HEK293 (cell line): ENCODE results near the gene SEMA6A.

Source experiments
- CTCF ChIA-PET: fragments of 350-600 bp; formaldehyde crosslinking; extraction: SDS; loops from one replicate; lab custom pipeline; 2021; ENCODE audit warnings: antibody characterized with exemption; lab: Yijun Ruan, JAX
- POLR2A ChIA-PET: fragments of 300-600 bp; formaldehyde crosslinking; extraction: SDS; loops from one replicate; lab custom pipeline; 2020; ENCODE audit warnings: antibody characterized with exemption, inconsistent platforms; lab: Yijun Ruan, JAX
- H3K27ac ChIP-seq: fragments of 200-500 bp; sonication (Bioruptor generic); 2 replicates; pipeline ENCODE4 v1.5.1; 2014; ENCODE audit warnings: low read depth, low read length, control low read depth, inconsistent platforms; ENCODE audit errors: extremely low read depth
- H3K36me3 ChIP-seq, 2 experiments: fragments of 200-500 bp in 1 of 2; sonication (Bioruptor generic) in 1 of 2; 1 replicate in 1 of 2; 2 replicates in 1 of 2; pipeline ENCODE4 v1.5.1; 2014 to 2017; ENCODE audit warnings: inconsistent platforms in 2 of 2, low read length in 2 of 2; ENCODE audit not compliant: control insufficient read depth in 2 of 2, insufficient read depth in 1 of 2
- H3K4me1 ChIP-seq: fragments of 200-500 bp; sonication (Bioruptor generic); 2 replicates; pipeline ENCODE4 v1.5.1; 2014; ENCODE audit warnings: mild to moderate bottlenecking, low read length, inconsistent platforms; ENCODE audit not compliant: control insufficient read depth, insufficient read depth
- H3K4me3 ChIP-seq: 2 replicates; pipeline ENCODE4 v1.5.1; 2011; ENCODE audit warnings: low read depth, mild to moderate bottlenecking, control low read depth, low read length, moderate library complexity
- H3K9me3 ChIP-seq: fragments of 200-500 bp; sonication (Bioruptor generic); 2 replicates; pipeline ENCODE4 v1.5.1; 2014; ENCODE audit warnings: low read depth, low read length, inconsistent platforms; ENCODE audit not compliant: control insufficient read depth, insufficient read depth
- HIC1 ChIP-seq: fragments of 450-650 bp; formaldehyde crosslinking; IDR thresholded peaks from 2 replicates; pipeline ENCODE4 v1.5.1; 2016; ENCODE audit warnings: missing biosample characterization, missing genetic modification characterization
- IKZF3 ChIP-seq: fragments of 450-650 bp; IDR thresholded peaks from 2 replicates; pipeline ENCODE4 v1.5.0; 2018; ENCODE audit warnings: missing biosample characterization, mild to moderate bottlenecking, missing genetic modification characterization, moderate library complexity
- PBX3 ChIP-seq: sonication (generic); formaldehyde crosslinking; IDR thresholded peaks from 2 replicates; pipeline ENCODE4 v1.8.1; 2022; ENCODE audit warnings: mild to moderate bottlenecking, moderate library complexity, missing genetic modification reagents
- PRDM4 ChIP-seq: fragments of 450-650 bp; formaldehyde crosslinking; IDR thresholded peaks from 2 replicates; pipeline ENCODE4 v1.5.1; 2017; ENCODE audit warnings: missing biosample characterization, missing genetic modification characterization
- WT1 ChIP-seq: fragments of 450-650 bp; formaldehyde crosslinking; IDR thresholded peaks from 2 replicates; pipeline ENCODE4 v1.5.1; 2016; ENCODE audit warnings: missing biosample characterization, missing genetic modification characterization
- YY2 ChIP-seq: fragments of 450-650 bp; formaldehyde crosslinking; IDR thresholded peaks from 2 replicates; pipeline ENCODE4 v1.5.1; 2016; ENCODE audit warnings: missing biosample characterization, missing genetic modification characterization
- ZBTB1 ChIP-seq: fragments of 450-650 bp; formaldehyde crosslinking; IDR thresholded peaks from 2 replicates; pipeline ENCODE4 v1.5.1; 2016; ENCODE audit warnings: missing biosample characterization, missing genetic modification characterization
- ZBTB6 ChIP-seq: fragments of 450-650 bp; formaldehyde crosslinking; IDR thresholded peaks from 2 replicates; pipeline ENCODE4 v1.5.1; 2017; ENCODE audit warnings: missing biosample characterization, missing genetic modification characterization
- ZFHX2 ChIP-seq: fragments of 450-650 bp; formaldehyde crosslinking; conservative IDR thresholded peaks from 2 replicates; pipeline ENCODE4 v1.5.1; 2016; ENCODE audit warnings: missing biosample characterization, missing genetic modification characterization
- ZFP41 ChIP-seq: fragments of 450-650 bp; formaldehyde crosslinking; IDR thresholded peaks from 2 replicates; pipeline ENCODE4 v1.5.1; 2016; ENCODE audit warnings: missing biosample characterization, missing genetic modification characterization, borderline replicate concordance
- ZNF112 ChIP-seq: fragments of 450-650 bp; formaldehyde crosslinking; IDR thresholded peaks from 2 replicates; pipeline ENCODE4 v1.5.0; 2017; ENCODE audit warnings: missing biosample characterization, missing genetic modification characterization
- ZNF266 ChIP-seq: fragments of 450-650 bp; formaldehyde crosslinking; IDR thresholded peaks from 2 replicates; pipeline ENCODE4 v1.5.1; 2016; ENCODE audit warnings: missing biosample characterization, missing genetic modification characterization, low read depth
- ZNF324 ChIP-seq: fragments of 450-650 bp; formaldehyde crosslinking; IDR thresholded peaks from 2 replicates; pipeline ENCODE4 v1.5.1; 2016; ENCODE audit warnings: missing biosample characterization, missing genetic modification characterization
- ZNF433 ChIP-seq: fragments of 450-650 bp; formaldehyde crosslinking; IDR thresholded peaks from 2 replicates; pipeline ENCODE4 v1.5.1; 2016; ENCODE audit warnings: missing biosample characterization, missing genetic modification characterization, low read depth
- ZNF670 ChIP-seq: fragments of 450-650 bp; formaldehyde crosslinking; IDR thresholded peaks from 2 replicates; pipeline ENCODE4 v1.5.1; 2016; ENCODE audit warnings: missing biosample characterization, missing genetic modification characterization, low read depth
- ZNF704 ChIP-seq: fragments of 450-650 bp; formaldehyde crosslinking; IDR thresholded peaks from 2 replicates; pipeline ENCODE4 v1.5.1; 2016; ENCODE audit warnings: missing biosample characterization, missing genetic modification characterization
- ZNF707 ChIP-seq: fragments of 450-650 bp; formaldehyde crosslinking; IDR thresholded peaks from 2 replicates; pipeline ENCODE4 v1.5.1; 2016; ENCODE audit warnings: missing biosample characterization, missing genetic modification characterization
- ZNF791 ChIP-seq: fragments of 450-650 bp; formaldehyde crosslinking; IDR thresholded peaks from 2 replicates; pipeline ENCODE4 v1.5.1; 2016; ENCODE audit warnings: missing biosample characterization, missing genetic modification characterization
- ZNF830 ChIP-seq: fragments of 450-650 bp; IDR thresholded peaks from 2 replicates; pipeline ENCODE4 v1.5.0; 2018; ENCODE audit warnings: missing biosample characterization, missing genetic modification characterization, low read depth, mild to moderate bottlenecking, moderate library complexity

Gene SEMA6A

GRCh38 chr5:116516021-116516420 lies 58.6 kb downstream of the SEMA6A start:
- peaks cover 27% of the 10 kb centered on the region for H3K4me1 ChIP-seq
- H3K36me3 ChIP-seq = no peaks in the 10 kb centered on the region
- no peak overlapping the region for H3K4me3 ChIP-seq
- CTCF ChIA-PET = no interaction called here
- H3K27ac ChIP-seq = no peak overlapping the region
- POLR2A ChIA-PET = no interaction called here
- TF ChIP-seq PBX3 (CRISPR knock-in tag) (no peak), YY2 (tag by site-specific recombination) (no peak), ZNF266 (tag by site-specific recombination) (no peak), ZNF112 (tag by site-specific recombination) (no peak), ZNF791 (tag by site-specific recombination) (no peak), ZNF830 (tag by site-specific recombination) (no peak), PRDM4 (tag by site-specific recombination) (no peak), IKZF3 (tag by site-specific recombination) (no peak)
- H3K9me3 ChIP-seq = no peaks in the 10 kb centered on the region

- no peak overlapping the region for H3K4me3 ChIP-seq
- H3K9me3 ChIP-seq = no peaks in the 10 kb centered on the region
- CTCF ChIA-PET = interaction anchor here (0.6 kb wide), 1 partner anchor 12 kb away, joined by 4 read pairs; no protein-coding TSS in a partner anchor
- H3K36me3 ChIP-seq = no peaks in the 10 kb centered on the region
- POLR2A ChIA-PET = no interaction called here
- H3K27ac ChIP-seq = no peak overlapping the region
- H3K4me1 ChIP-seq = peaks cover 36% of the 10 kb centered on the region
- TF ChIP-seq ZBTB1 (tag by site-specific recombination) (no peak), ZFHX2 (no peak), ZNF266 (tag by site-specific recombination) (no peak), ZBTB6 (tag by site-specific recombination) (no peak), HIC1 (no peak), ZFP41 (tag by site-specific recombination) (no peak), ZNF707 (tag by site-specific recombination) (no peak), ZNF324 (no peak), ZNF670 (tag by site-specific recombination) (no peak), ZNF433 (tag by site-specific recombination) (no peak), ZNF704 (no peak), WT1 (tag by site-specific recombination) (no peak)
These were observed 60.1 kb downstream of the SEMA6A start for GRCh38 chr5:116514421-116514970.
